HG03025 (cell line): Measurements from ENCODE around the gene TIMELESS.

Experiments used
- ATAC-seq: cut with Tn5 transposase; IDR thresholded peaks from one replicate; pipeline ENCODE4 v1.9.1; 2021; ENCODE audit warnings: mild to moderate bottlenecking, moderate library complexity; ENCODE audit not compliant: unreplicated experiment, low FRiP score

Gene TIMELESS

DNA sequence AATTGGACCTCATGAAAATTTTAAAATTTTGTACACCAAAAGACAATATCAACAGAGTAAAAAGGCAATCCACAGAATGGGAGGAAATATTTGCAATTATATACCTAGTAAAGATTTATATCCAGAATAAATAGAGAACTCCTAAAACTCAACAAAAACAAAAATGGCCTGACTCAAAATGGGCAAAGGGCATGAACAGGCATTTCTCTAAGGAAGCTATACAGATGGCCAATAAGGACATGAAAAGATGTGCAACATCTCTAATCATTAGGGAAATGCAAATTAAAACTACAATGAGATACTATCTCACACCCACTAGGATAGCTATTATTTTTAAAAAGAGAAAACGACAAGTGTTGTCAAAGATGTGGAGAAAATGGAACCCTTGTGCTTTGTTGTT lies 75.7 kb downstream of the TIMELESS start:
- no peak for ATAC-seq

- ATAC-seq: no peak
Measured at GRCh38 chr12:56366948-56367347, 82.3 kb downstream of the TIMELESS start.
